Smooth muscle cell (in vitro differentiated cells): ENCODE measurements around the gene CD164. TPM values are rescaled to one million over a fixed set of nuclear protein-coding genes. Genes with fewer than 3 reads are reported as not detected.

ENCODE experiments used
- DNase-seq: peaks from one replicate; lab custom pipeline; 2025; ENCODE audit not compliant: unreplicated experiment; lab: John Stamatoyannopoulos, UW
- H2AFZ ChIP-seq: fragments of 200-600 bp; sonication (generic); 2 replicates; pipeline ENCODE4 v1.6.0; 2016; ENCODE audit warnings: antibody characterized with exemption, low read depth, mild to moderate bottlenecking
- H3F3A ChIP-seq: fragments of 200-600 bp; sonication (generic); 2 replicates; pipeline ENCODE4 v1.6.0; 2017; ENCODE audit warnings: antibody characterized with exemption, low read depth
- H3K27ac ChIP-seq: fragments of 200-600 bp; sonication (generic); 2 replicates; pipeline ENCODE4 v1.5.1; 2016; ENCODE audit warnings: low read depth, mild to moderate bottlenecking
- H3K27me3 ChIP-seq: fragments of 200-600 bp; sonication (generic); 2 replicates; pipeline ENCODE4 v1.6.1; 2016; ENCODE audit warnings: low read depth, mild to moderate bottlenecking
- H3K36me3 ChIP-seq: fragments of 200-600 bp; sonication (generic); 2 replicates; pipeline ENCODE4 v1.5.1; 2016; ENCODE audit warnings: low read depth
- H3K4me1 ChIP-seq: fragments of 200-600 bp; sonication (generic); 2 replicates; pipeline ENCODE4 v1.5.1; 2016; ENCODE audit warnings: low read depth
- H3K4me2 ChIP-seq: fragments of 200-600 bp; sonication (generic); 2 replicates; pipeline ENCODE4 v1.6.0; 2016; ENCODE audit warnings: mild to moderate bottlenecking
- H3K4me3 ChIP-seq: fragments of 200-600 bp; sonication (generic); 2 replicates; pipeline ENCODE4 v1.5.1; 2016; ENCODE audit warnings: mild to moderate bottlenecking
- H3K79me2 ChIP-seq: fragments of 200-600 bp; sonication (generic); 2 replicates; pipeline ENCODE4 v1.6.0; 2016; ENCODE audit warnings: low read depth, mild to moderate bottlenecking
- H3K9ac ChIP-seq: fragments of 200-600 bp; sonication (generic); 2 replicates; pipeline ENCODE4 v1.6.0; 2016; ENCODE audit warnings: low read depth
- H3K9me3 ChIP-seq: fragments of 200-600 bp; sonication (generic); replicated peaks from 2 replicates; pipeline ENCODE4 v1.5.1; 2016; ENCODE audit warnings: low read depth
- H4K20me1 ChIP-seq: fragments of 200-600 bp; sonication (generic); 2 replicates; pipeline ENCODE4 v1.6.0; 2016; ENCODE audit warnings: low read depth
- CTCF ChIP-seq: fragments of 200-600 bp; sonication (generic); IDR thresholded peaks from 2 replicates; pipeline ENCODE4 v1.5.1; 2017; ENCODE audit warnings: borderline replicate concordance, mild to moderate bottlenecking, antibody characterized with exemption; ENCODE audit not compliant: insufficient read depth, poor library complexity, severe bottlenecking
- WGBS: methylation state at CpG from one replicate; pipeline ENCODE4 v1.1.7; 2016; ENCODE audit warnings: low lambda C conversion rate; 5-methylcytosine and 5-hydroxymethylcytosine counted together
- polyA plus RNA-seq: library from polyadenylated mRNA; unstranded; fragments of >200 nt; fragmentation: Nextera tagmentation; extraction: Ambion mirVana; gene quantifications from 2 replicates; pipeline ENCODE4 v1.2.1, GENCODE V29; 2016
- total RNA-seq: library from RNA; depleted of rRNA; stranded (reverse); fragments of >200 nt; gene quantifications from 2 replicates; pipeline ENCODE4 v1.2.3, GENCODE V29; 2014

The CD164 gene
- total and polyA plus RNA-seq, 2 experiments from 2014 or later, result 305 to 495 TPM

DNA sequence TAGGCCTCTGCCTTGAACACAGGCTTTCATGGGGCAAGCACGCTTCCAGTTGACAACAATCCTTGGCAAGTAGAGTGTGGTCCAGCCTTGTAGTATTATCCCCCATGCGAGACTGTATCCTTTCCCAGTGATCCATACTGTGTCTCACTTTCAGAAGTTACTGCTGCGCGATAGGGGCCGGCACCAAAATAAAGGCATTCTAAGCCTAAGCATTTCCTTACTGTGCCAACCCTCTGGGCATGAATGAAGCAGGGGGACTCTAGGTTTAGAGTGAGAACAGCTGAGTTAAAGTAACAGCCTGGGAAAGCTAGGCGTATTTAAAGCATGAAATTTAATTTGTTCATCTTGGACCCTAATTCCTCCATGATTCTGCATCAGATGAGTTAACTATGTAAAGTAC is 39.4 kb downstream of the CD164 start:
- no peak for DNase-seq
- Histone ChIP-seq H3K9ac (no peak overlapping the region), H2AFZ (no peak overlapping the region), H3K9me3 (no peaks in the 10 kb centered on the region), H3K4me2 (no peak overlapping the region), H3K27ac (no peak overlapping the region), H3K4me1 (no peaks in the 10 kb centered on the region), H3K4me3 (no peak overlapping the region), H3K36me3 (no peaks in the 10 kb centered on the region), H3K27me3 (no peaks in the 10 kb centered on the region), H3F3A (no peaks in the 10 kb centered on the region), H3K79me2 (no peaks in the 10 kb centered on the region), H4K20me1 (no peaks in the 10 kb centered on the region)
- 95% methylated on average over 6 of the region's 6 CpGs for WGBS
- no peak for TF ChIP-seq CTCF

GRCh38 chr6:109342506-109342905 is 39.8 kb downstream of the CD164 start:
- Histone ChIP-seq H3K9me3 (no peaks in the 10 kb centered on the region), H4K20me1 (no peaks in the 10 kb centered on the region), H3K4me1 (no peaks in the 10 kb centered on the region), H3K4me2 (no peak overlapping the region), H3K27ac (no peak overlapping the region), H3K36me3 (no peaks in the 10 kb centered on the region), H2AFZ (no peak overlapping the region), H3K27me3 (no peaks in the 10 kb centered on the region), H3K4me3 (no peak overlapping the region), H3F3A (no peaks in the 10 kb centered on the region), H3K9ac (no peak overlapping the region), H3K79me2 (no peaks in the 10 kb centered on the region)
- no peak for DNase-seq
- TF ChIP-seq CTCF, result no peak
- WGBS, result 82% methylated on average over 5 of the region's 5 CpGs

DNA sequence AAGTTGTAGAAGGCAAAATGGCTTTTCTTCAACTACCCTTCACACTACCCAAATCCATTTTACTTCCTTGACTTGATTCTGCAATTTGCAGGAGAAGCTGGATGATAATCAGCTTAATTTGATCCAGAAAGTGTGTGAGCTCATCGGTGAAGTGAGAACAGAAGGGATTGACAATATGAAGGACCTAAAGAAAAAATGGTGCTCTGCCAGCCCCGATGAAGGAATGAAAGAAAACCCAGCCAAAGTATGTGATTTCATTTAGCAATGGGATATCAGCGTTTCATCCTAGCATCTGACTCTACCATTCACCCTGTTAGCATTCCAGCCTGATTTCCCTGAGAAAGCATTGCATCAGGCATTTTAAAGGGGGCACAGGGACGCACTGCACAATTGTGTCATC is 41.5 kb downstream of the CD164 start:
- no peak for DNase-seq
- Histone ChIP-seq H3F3A (no peaks in the 10 kb centered on the region), H3K4me2 (no peak overlapping the region), H3K27ac (peak overlapping the region; percentile 1), H3K4me1 (no peaks in the 10 kb centered on the region), H3K9ac (no peak overlapping the region), H3K79me2 (no peaks in the 10 kb centered on the region), H3K27me3 (no peaks in the 10 kb centered on the region), H3K36me3 (no peaks in the 10 kb centered on the region), H4K20me1 (no peaks in the 10 kb centered on the region), H3K9me3 (no peaks in the 10 kb centered on the region), H3K4me3 (no peak overlapping the region), H2AFZ (no peak overlapping the region)
- no peak for TF ChIP-seq CTCF
- 95% methylated on average over 4 of the region's 4 CpGs for WGBS

DNA sequence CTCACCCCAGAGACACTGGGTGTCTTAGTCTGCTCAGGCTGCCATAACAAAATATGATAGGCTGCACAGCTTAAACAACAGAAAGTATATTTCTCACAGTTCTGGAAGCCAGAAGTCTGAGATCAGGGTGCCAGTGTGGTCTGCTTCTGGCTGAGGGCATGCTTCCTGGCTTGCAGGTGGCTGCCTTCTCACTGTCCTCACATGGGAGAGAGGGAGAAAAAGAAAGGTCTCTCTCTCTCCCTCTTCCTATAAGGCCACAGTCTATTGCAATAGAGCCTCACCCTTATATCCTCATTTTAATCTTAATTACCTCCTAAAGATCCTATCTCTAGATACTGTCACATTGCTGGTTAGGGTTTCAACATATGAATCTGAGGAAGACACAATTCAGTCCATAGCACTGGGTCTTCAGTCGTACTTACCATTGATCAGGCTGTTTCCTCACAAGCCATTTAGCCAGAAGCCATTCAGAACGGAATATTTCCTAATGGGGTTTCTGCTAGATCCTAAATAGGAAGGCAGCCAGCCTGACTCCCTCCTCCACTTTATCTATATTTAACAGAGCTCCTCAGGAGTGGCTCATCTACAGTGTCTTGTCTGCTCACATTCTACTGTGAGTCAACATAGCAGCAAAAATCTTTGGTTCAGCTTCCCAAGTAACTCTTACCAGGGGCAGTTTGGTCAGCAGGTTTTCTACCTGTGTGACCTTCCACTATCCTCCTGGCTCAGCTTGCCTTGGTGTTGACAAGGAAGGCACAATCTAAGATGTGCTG is 42.2 kb downstream of the CD164 start:
- Histone ChIP-seq H3K79me2 (no peaks in the 10 kb centered on the region), H3K27ac (peak overlapping the region; percentile 1), H4K20me1 (no peaks in the 10 kb centered on the region), H3K4me1 (no peaks in the 10 kb centered on the region), H3F3A (no peaks in the 10 kb centered on the region), H3K36me3 (no peaks in the 10 kb centered on the region), H3K9ac (no peak overlapping the region), H3K4me2 (no peak overlapping the region), H3K27me3 (no peaks in the 10 kb centered on the region), H2AFZ (no peak overlapping the region), H3K4me3 (no peak overlapping the region), H3K9me3 (no peaks in the 10 kb centered on the region)
- 53% methylated on average over 2 of the region's 2 CpGs for WGBS
- no peak for TF ChIP-seq CTCF
- no peak for DNase-seq
